B cell (primary cell): ENCODE results near the gene BRI3BP.
"Not testable (repeated sequence)": the region's sequence is repeated elsewhere in the genome, so short reads cannot be mapped to it uniquely, and the experiment has no call there.

ENCODE experiments used
- CTCF ChIP-seq: fragments of 200-600 bp; IDR thresholded peaks from one replicate; pipeline ENCODE4 v1.8.0; 2022; ENCODE audit warnings: antibody characterized with exemption, mild to moderate bottlenecking
- EZH2 ChIP-seq: IDR thresholded peaks from 2 replicates; pipeline ENCODE4 v1.6.1; 2012; ENCODE audit warnings: borderline replicate concordance, low read depth, mild to moderate bottlenecking, moderate library complexity, low read length; ENCODE audit not compliant: insufficient read depth, poor library complexity, severe bottlenecking

GRCh38 chr12:124986876-124987275 lies 6.6 kb upstream of the BRI3BP start:
- not testable (repeated sequence) for TF ChIP-seq CTCF, EZH2
